OCI-M1 (cell line): ENCODE measurements around the gene RIPOR2.
A peak's percentile ranks its signal among the peaks of the same experiment; 100 is the strongest.

Experiments
- DNase-seq: peaks from one replicate; lab custom pipeline; 2025; lab: John Stamatoyannopoulos, UW

RIPOR2 gene

GRCh38 chr6:24876499-24877465, 59.0 kb downstream of the RIPOR2 start:
- DNase-seq, result no peak

DNA sequence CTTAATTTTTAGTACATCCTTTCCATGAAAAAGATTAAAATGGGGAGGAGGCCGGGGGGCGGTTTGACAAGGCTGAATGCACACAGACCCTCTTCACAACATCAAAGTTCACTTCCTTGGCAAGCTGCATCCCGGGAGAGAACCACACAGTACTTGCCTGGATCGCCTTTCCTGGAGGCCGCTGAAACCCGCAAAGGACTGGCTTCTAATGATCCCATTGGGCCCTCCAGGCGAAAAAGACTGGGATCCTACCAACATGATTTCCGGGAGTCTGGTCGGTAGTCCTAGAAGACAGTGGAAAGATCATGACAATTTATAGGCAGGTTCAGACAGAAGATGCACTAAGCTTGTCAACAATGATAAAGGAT, 60.2 kb downstream of the RIPOR2 start:
- no peak for DNase-seq

DNA sequence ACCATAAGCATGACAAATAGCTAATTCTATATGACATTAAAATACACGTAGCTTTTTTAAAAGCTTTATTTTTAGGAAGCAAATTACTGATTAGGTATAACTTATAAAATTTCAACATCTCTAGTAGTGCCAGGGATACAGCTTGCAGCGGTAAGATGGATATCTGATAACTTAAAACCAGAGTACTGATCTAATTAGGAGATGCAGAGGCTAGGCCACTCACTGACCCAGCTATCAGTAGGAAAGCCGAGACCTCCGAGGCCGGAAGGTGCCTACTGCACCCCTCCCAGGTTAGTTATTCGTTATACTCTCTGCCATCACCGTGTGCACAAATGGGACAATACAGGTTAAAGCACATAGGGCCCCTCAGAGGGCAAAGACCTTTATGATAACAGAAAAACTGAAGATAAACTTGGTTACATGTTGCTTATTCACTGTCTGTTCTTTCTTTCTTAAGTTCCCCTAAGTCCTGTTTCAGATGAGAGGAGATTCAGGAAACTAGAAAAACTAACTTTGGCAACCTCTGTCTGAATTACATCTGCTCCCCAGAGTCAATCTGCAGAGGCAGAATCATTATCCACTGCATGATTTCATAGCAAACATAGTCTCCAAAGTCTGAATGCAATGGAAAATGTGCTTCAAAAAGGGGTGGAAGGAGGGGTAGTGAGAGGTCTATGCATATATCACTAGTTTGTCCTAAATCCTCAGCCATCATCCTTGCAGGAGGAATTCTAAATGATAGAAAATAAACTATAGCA, 60.8 kb downstream of the RIPOR2 start:
- no peak for DNase-seq

- no peak for DNase-seq
These were observed 61.6 kb downstream of the RIPOR2 start for GRCh38 chr6:24874128-24874527.

DNA sequence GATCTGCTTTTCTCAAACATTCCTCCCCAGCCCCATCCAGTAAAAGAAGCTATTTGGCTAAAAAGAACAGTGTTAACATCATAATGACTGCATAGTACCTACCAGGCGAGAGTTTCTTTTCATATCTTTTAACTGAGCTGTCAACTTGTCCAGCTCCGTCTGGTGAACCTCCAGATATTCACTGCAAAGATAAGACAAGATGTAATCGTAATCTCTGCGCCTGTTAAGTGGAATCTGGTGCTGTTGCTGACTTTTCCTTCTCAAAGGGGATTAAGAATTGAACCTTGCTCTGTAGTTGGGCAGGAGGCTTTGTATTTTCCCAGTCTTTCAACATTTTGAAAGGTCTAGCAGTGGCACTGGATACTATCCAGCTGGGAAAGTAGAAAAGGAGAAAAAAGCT, 63.0 kb downstream of the RIPOR2 start:
- no peak for DNase-seq

DNA sequence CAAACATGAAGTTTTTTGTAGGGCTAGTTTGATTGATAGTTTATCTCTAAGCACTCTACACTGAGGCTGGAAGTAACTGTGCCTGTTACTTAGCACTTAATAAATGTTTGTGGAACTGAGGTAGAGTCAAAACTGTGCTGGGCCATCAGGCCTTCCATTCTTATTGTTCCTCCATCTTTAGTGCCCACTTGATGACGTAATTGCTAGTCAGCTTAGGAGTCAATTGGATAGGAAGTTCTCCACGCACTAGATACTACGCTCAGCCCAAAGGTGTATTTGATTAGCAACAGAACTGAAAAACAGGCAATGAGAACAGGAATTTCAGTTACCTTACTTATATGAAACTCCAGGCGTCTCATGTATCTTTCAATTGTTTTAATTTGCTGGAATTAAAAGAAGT, 67.0 kb downstream of the RIPOR2 start:
- no peak for DNase-seq

GRCh38 chr6:24867104-24867703, 68.6 kb downstream of the RIPOR2 start:
- no peak for DNase-seq

DNA sequence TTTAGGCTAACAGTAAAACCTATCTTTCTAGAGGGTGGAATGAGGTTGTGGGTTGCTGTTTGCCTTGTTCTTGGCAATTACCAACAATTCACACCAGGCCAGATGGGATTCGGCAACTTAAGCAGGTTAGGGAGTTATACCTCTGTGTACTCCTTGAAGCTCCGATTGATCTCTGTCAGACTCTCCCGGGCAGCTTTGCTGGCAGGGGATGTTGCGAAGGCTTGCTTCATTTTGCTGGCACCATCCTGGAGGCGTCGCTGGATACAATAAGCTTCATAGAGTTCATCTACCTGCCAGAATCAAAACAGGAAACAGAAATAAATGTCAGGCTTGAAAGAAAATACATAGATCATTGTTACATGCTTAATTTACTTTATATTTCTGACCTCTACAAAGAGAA, 70.6 kb downstream of the RIPOR2 start:
- DNase-seq, result no peak

DNA sequence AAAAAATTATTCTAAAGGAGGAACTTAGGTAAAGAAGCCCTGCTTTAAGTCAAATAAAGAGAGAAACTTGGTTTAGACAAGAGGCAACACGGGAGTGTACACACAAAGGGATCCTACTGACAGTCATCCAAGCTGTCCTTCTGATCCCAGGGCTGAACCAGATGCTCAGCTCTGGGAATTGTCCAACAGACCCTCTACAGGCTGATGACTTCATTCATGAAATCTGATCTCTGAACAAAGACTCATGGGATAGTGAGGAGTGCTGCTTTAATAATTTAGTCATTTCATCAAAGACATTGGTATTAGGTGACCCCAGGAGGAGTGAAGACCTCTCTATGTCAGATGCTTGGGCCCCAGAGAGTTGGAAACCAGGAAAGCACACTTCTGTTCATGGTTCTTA, 71.4 kb downstream of the RIPOR2 start:
- DNase-seq, result no peak

- peak; percentile 36 for DNase-seq
These were observed 73.8 kb downstream of the RIPOR2 start for GRCh38 chr6:24861934-24862333.

GRCh38 chr6:24859608-24860200, 76.1 kb downstream of the RIPOR2 start:
- no peak for DNase-seq

DNA sequence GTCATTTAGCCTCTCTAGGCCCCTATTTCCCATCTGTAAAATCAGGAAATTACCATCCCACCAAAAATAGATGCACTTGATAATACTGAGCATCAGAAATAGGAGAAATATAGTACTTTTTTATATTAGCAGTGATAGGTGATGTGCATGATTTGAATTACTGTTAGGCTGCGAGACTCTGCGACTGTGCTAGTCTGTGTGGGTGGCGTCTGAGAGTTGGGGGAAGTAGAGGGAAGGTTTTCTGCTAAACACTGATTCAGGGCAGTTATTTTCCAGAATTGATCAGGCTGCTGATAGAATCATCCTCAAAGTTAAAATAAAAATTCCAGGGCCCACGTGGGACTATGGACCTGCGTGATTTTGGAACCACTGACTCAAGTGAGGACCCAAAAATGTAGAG, 76.6 kb downstream of the RIPOR2 start:
- DNase-seq, result no peak

DNA sequence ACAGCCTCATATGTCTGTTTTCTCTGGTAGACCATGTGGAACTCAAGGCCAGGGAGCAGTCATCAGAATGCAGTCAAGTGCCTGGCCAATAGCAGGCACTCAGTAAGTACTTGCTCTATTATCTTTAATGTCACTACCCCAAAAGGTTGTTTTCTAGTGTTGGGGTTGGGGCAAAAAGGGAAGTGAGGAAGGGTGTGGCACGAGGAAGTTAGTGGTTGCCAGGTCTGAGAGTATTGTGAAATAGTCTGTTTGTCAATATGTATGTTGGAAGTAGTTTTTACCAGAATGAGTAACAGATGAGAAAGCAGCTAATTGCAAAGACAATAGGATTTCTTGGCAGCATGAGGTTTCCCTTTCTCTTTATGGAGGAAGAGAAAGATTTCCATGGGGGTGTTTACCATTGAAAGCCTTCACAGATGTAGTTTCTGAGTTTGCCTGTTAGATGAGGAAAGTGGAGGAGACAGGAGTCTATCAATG, 77.5 kb downstream of the RIPOR2 start:
- peak; percentile 92 for DNase-seq

DNA sequence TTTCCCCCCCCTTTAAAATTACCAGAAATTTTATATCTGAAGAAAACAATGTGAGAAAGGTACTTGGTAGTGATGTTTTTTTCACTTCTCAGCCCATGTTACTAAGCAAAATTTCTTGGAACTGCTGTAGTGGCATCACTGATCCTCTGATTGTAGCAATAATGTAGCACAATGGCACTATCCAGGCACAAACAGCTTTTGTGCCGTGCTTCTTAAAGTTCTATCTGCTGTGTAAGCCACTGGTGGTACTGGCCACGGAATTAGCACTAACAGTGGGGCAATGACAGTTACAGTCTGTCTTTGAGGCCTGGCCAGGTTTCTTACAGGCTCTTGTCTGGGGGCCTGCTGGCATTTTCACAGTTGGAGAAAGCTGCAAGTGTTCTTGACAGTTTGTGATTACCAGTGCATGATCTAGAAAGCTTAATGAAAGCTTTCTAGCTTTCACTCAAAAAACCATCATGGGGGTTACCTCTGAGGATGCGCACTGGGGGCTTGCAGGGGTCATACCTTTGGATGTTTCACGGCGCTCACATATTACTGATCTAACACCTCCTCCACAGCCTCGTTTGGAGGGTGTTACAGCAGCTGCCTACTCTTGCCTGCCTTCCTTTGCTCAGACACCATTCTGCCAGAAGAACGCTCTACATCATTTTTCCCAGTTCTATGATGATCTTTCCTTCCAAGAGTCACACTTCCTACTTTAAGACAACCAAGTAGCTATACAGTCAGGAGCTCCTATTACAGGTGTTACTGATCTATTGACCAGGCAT, 78.7 kb downstream of the RIPOR2 start:
- DNase-seq, result no peak

DNA sequence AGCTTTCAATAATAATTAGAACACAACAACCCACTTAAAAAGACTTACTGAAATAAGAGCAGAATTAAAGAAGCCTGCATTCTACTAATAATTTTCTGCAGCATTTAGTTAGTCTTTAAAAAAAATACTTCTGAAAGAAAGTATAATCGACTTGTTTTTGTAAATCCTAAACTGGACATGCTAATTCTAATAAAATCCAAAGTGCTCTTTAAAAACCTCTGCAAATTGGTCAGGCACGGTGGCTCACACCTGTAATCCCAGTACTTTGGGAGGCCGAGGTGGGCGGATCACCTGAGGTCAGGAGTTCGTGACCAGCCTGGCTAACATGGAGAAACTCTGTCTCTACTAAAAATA, 79.5 kb downstream of the RIPOR2 start:
- DNase-seq, result no peak

- peak; percentile 90 for DNase-seq
These were observed 80.1 kb downstream of the RIPOR2 start for GRCh38 chr6:24855395-24856245.

- DNase-seq, result peak; percentile 59
These were observed 81.6 kb downstream of the RIPOR2 start for GRCh38 chr6:24854077-24854666.

DNA sequence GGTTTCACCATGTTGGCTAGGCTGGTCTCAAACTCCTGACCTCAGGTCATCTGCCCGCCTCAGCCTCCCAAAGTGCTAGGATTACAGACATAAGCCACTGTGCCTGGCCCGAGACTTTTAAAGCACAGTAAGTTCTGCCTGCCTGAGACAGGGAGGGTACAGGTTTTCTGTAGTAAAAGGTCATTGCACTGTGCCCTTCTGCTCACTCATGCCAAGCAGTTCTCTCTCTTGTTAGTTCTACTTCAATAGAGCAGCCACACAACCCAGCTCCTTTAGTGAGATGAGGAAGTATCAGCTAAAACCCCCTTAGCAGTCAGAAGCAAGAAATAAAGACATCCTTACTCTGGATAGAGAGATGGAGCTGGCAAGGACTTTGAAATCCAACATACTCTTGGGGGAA, 84.7 kb downstream of the RIPOR2 start:
- DNase-seq, result no peak

GRCh38 chr6:24849713-24850112, 86.0 kb downstream of the RIPOR2 start:
- no peak for DNase-seq

- DNase-seq, result no peak
These were observed 87.3 kb downstream of the RIPOR2 start for GRCh38 chr6:24848461-24848860.
